ENCODE results near the gene COG5.

Gene COG5

DNA sequence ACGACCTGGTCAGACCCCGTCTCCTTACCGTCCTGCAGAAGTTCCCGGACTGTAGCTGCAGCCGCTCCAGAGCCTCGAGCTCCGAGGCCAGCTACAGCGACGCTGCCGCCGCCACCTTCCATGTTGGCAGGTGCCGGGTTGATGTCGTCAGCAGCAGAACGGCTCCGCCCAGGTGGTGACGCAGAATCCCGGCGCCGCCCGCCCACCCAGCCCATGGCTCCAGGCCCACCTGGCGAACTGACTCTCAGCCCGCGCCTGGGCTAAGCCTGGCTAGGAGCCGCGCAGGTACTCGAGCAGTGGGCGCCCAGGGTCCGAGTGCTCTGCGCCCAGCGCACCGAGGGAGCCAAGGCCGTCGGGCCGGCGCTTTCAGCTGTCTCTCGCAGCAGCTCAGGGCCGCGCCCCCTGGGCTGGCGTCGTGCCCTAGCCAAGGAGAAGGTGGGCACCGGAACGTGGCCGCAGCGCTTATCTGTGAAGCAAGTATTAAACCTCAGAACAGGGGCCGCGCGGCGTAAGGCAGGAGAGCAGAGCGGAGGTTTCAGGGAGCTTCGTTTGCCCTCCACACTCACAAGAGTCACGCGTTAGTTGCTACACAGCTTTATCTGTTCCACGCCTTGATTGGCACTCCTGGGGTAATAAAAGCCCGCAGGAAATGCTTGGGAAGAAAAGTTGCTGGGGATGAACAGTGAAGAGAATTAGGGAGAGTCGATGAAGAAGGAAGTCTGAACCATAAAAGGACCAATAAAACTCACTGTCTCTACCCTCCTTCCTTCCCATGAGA, at the start of gene COG5, which contains the start of gene DUS4L:
COG5 (minus strand) TSS at position 146 of the 778 bp plus-strand sequence; CDS start at position 122, 24 bp downstream.
DUS4L (plus strand) TSS at position 197 of the 778 bp plus-strand sequence. CDS start 3,100 bp downstream, outside the sequence.
- DNase-seq = peak; percentile 55 to 59

DNA sequence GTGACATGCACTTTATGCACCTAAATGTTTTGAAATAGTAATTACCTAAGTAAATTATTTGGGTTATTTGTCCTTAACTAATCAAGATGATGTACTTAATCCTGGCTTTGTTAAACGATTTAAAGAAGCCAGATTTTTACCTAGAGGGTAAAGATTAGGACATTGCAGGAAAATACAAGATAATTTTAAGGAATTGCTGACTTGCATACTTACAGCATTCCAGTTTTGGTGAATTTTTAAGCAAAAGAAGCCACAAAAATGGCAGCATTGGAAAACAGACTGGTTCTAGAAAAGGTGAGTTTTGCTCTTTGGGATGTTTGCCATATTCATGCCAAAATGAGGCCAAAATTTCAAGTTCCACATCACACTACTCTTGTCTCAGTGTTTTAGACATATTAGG, 49.7 kb upstream of the COG5 start:
- no peak for DNase-seq

DNA sequence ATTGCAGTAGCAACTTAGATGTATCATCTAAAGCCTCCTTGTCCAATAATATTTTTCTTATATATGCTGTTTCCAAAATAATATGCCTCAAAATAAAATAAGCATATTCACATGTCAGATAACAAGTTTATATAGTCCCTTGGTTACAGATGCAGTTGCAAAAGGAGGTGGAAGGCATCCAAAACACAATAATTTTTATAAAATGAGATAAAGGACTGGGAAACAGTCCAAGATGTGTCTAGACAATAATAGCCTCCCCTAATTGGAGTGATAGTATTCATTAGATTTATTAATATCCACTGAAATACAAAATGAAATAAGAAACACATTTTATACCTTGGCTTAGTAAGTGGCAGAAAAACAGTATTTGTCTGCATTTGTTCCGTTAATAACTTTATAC, 46.6 kb upstream of the COG5 start:
- DNase-seq = no peak

DNA sequence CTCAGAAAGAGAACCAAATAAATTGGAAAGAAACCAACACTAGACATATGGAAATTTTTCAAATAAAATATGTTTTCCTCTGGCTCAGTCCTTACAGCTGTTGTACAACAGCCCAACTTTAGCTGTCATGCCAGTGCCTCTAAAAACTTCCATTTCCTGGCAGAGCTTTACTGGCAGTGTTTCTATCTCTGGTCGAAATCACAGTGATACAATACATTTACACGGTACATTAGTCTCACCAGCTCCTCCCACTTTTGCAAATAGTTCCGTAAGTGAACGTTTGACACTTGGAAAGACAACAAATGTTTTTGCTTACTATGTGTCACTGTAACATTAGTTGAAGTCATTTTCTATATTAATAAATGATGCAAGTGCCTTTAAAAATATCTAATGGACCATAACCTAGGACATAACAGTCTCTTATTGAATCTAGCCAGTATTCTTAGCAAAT, 46.1 kb upstream of the COG5 start:
- no peak for DNase-seq

DNA sequence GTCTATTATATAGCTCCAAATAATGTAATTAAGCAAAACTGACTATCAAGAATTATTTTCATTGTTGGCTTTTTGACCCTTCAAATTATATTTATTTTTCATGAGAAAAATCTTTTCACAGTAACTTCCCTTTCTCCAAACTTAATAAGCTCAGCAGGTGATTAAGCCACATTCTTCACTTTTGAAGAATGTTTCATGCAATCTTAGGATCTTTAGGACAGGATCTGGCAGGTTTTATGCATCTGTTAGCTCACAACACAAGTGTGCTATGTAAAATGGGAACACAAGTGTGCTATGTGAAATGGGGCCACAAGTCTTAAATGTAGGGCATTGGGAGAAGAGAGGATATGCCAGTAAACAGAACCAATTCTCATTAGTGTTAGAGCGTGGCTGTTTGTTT, 42.6 kb upstream of the COG5 start:
- no peak for DNase-seq

DNA sequence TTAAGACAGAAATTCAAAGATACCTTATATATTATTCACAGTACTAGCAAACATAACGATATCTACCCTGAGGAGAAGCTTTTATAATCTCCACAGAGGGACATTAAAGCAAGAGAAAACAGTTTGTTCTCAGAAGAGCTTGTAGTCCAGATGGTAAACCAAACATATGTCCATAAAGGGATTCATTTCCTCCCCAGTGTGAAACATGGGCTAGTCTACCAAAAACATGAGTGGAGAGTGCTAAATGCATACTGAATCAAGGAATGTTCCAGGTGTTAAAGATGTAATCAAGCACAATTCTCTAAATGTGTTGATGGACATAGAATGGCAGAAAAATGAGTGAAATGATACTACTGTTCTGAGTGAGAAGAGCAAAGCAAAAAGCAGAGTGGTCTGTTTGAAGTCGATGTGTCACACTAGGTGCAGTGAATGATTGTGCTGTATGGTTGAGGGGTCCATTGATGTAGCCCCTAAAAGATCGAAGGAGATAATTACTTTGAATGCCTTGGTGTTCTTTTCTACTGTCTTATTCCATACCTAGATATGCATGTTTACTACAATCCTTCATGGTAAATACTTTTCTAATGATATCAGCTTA, 41.6 kb upstream of the COG5 start:
- DNase-seq = no peak

DNA sequence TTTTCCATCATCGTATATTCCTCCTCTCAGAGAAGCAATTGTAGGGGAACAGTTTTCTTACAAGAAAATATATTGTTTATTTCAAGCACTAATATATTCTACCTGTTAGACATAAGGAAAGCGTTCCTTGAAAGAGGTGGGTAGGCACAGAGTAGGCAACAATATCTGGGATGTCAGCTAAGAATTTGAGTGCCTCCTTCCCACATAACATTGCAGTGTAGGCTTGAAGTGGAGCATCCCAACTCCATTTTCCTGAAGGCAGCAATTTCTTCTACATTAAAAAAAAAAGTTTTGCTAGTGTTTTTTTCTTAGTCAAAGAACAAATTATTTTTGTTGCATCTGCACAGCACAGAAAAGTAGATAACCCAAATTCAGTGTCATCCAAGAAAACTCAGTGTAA, 37.1 kb upstream of the COG5 start:
- no peak for DNase-seq

DNA sequence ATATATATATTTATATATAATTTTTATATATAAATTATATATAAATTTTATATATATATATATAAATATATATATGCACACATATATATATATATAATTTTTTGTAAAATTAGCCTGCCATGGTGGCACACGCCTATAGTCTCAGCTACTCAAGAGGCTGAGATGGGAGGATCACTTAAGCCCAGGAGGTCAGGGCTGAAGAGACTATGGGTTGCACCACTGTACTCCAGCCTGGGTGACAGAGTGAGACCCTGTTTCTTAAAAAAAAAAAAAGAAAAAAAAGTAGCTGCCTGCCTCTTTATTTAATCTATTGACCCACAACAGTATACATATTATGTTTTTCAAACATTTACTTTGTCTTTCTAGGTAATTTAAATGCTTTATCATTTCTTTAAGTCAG, 35.5 kb upstream of the COG5 start:
- DNase-seq = no peak

DNA sequence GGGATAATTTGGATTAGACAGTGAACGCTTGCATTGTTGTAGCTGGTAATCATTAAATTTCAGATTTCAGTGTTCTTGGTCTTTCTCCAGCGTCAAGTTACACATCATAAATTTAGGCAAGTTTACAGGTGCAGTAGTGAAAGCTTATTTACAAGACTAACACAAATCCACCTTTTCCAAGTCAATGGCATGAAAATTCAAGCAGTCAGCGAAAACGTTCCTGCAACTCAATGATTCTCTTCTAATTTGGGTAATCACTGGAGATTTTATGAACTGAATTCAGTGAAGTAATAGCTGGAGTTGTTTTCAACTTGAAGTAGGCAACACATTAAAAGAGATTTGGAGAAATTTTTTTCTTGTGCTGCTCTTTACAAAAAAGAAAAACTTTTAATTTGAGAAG, 34.2 kb upstream of the COG5 start:
- DNase-seq = no peak

DNA sequence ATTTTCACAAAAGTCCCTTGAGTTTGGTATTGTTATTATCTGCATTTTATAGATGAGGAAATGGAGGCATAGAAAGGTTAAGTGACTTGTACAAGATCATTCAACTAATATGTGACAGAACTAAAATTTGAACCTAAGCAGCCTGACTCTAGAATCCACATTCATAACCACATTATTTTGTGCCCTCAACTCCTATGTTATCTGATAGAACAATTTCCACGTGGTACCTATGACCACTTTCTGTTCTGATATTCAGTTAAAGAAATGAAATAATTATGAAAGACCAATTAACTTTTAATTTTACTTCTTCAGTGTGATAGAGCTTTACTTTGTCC, 33.8 kb upstream of the COG5 start:
- DNase-seq = no peak

DNA sequence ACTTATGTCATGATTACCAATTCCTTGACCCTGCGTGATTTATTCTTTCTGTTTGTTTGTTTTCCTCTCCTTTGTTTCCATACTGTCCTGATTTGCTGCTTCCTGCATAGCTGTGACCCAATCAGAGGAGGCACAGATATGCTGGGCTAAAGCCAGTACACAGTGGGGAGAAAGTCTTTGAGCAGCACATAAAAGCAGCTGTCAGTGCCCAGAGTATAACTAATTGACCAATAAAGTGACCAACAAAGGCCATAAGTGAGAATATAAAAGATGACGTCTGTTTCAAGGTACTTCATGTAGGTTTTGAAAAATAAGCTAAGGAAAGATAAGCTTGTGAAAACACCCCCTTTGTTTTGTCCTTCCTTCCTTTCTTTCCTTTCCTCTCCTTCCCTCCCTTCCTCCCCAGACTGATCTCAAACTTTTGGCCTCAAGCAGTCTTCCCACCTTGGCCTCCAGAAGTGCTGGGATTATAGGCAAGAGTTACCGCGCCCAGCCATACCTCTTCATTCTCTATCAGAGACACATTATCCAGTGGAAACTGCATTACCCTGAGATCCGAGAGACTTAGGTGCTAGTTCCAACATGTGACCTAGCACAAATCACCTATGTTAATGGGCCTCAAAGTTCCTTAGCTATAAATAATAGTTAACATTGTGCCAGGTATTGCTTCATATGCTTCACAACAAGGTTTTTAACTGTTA, 33.3 kb upstream of the COG5 start:
- no peak for DNase-seq

DNA sequence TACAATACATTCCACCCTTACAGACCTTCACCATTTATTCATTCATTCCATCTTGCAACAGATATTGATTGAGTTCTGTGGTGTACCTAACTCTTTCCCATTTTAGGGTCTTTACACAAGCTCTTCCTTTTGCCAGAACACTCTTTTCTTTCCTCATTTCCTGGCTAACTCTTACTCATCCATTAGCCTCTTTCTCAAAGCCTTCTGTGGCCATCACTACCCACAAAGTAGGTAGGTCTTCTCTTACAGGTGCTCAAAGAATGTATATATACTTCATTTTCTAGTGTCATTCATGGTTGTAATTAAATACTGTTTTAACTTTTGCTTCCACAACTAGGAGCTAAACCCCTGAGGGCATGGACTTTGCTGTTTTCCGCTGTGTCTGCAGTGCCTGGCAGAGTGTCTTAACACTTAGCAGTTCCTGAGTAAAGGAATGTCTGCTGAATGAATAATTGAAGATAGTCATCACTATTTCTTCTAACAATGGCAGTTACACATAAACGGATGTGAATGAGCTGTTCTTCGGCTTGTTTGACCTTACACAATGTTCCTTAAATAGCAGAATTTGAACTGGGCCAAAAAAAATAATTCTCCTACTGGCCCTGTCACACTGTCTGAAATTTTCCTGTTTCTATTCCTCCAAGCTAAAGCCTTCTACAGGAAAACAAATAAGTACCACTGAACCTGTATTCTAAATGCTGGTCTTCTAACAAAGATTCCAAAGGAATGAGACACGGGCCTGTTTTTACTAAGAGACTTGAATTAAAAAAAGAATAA, 31.4 kb upstream of the COG5 start:
- no peak for DNase-seq

DNA sequence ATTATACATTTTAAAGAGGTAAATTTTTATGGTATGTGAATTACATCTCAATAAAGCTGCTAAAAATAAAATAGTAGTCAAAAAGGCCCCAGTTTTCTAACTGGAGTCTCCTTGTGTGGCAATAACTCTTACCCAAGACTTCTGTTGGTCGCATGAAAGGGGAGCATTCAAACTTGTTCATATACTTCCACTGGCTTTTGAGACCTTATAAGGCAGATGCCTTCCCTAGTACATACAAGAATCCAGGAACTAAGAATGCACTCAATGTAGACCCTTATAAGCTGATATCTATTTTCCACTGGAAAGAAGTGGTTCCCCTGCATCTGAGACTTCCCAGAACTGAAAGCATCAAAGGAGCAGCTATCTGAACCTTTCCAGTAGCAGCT, 29.3 kb upstream of the COG5 start:
- peak in 1 of 2 experiments; percentile 17 for DNase-seq

DNA sequence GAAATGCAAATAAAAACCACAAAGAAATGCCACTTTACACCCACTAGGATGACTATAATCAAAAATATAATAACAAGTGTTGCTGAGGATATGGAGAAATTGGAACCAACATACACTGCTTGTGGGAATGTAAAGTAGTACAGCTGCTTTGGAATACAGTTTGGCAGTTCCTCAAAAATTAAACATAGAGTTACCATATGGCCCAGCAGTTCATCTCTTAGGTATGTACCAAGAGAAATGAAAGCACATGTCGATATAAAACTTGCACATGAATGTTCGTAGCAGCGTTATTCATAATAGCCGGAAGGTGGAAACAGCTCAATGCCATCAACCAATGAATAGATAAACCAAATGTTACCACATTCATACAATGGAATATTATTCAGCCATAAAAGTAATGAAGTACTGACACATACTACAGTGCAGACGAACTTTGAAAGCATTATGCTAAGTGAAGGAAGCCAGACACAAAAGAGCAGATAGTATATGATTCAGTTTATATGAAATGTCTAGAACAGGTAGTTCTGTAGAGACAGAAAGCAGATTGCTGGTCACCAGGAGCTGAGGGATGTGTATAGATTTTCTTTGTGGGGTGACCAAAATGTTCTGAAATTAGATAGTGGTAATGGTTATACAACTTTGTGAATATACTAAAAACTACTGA, 28.8 kb upstream of the COG5 start:
- DNase-seq = no peak

DNA sequence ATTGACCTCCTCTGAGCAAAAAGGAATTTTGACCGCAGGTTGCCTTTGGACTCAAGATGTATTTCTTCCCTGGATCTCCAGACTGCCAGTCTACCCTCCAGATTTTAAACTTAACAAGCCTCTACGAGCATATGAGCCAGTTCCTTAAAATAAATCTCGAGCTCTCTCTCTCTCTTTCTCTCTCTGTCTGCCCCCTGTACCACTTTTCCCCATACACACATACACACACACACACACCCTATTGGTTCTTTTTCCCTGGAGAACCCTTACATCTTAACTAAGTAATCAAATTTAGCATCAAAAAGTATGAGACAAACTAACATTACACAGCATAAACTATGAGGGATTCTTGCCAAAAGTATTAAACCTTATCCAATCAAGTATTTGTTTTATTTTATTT, 27.7 kb upstream of the COG5 start:
- DNase-seq = no peak

DNA sequence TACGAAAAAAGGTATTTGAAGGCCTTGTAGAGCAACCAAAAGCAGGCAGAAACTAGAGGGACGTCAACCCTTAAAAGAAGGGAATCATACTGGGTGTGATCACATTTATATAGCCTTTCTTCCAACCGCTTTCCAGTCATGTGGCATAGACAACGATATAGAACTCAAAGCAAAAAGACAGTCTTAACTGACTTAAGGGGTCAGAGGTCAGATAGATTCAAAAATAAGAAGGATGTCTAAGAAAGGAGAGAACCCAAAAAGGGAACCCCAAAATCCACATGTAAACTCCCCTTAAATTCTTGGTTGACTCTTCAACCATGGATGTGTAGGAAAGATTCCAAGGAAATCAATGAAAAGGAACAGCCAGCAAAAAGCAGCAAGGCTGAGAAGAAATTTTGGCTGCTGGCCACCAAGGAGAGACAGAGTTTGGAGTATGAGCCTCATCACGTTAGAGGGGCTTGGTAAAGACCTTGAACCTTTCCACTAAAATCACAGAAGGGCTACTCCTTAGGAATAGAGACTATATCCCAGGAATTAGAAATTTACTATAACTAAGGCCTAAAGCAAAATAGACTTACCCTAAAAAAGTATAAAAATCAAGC, 24.9 kb upstream of the COG5 start:
- no peak for DNase-seq

DNA sequence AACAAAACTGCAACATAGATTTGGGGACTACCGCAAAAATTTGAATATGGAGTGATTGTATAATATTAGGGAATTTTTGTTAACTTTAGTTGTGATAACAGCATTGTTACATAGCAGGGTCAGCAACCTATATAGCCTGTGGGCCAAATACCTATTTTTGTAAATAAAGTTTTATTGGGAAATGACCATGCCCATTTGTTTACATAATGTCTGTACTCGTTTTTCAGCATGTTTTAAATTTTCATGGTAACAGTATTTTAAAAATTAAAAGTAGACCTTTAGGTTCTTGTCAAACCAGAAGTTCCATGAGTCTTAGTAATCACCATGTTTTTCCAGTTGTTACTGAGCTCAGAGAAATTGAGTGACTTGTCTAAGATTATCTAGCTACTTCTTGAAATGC, 21.0 kb upstream of the COG5 start:
- DNase-seq = no peak

DNA sequence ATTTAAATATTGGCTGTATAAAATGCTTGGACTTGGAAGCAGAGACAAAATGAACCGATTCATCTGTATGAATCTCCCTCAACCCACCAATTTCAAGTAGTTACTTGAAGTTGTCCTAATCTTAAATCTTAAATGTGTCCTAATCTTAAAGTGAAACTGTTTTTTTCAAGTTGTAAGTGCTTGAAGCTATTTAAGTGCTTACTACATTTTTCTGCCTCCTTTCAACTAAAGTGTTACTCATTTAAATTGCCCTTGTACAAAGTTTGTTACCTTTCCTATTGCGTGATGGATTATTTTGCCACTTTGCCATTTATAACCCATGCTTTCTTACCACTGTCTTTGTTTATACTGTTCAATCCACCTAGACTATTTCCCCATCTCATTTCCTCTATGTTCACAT, 19.2 kb upstream of the COG5 start:
- peak; percentile 4 to 44 for DNase-seq

DNA sequence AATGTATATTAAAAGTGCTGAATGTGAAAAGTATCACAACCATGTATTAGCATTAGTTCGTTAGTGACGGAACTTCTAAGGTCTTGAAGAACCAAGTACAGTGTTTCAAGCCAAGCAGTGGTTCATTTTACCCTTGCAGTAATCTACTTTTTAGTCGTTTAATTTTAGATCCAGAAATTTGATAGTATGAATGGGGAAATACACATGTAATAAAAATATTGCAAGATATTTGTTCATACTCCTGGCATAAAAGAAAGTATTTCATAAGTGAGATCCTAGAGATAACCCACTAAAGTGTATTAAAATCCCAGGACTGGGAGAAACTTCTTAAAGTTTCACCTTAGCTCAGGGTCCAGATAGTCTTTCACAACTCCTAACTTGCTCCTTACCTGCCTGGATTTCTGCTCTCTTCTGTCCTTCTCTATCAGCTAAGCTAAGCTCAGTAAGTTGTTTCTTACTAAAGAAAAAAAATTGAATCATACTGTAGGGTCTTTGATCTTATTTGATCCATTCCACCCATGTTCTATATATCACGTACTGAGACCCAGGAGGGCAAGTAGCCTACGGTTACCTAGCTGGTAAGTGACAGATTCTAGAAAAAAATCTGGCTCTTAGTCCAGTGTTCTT, 17.8 kb upstream of the COG5 start:
- DNase-seq = no peak

DNA sequence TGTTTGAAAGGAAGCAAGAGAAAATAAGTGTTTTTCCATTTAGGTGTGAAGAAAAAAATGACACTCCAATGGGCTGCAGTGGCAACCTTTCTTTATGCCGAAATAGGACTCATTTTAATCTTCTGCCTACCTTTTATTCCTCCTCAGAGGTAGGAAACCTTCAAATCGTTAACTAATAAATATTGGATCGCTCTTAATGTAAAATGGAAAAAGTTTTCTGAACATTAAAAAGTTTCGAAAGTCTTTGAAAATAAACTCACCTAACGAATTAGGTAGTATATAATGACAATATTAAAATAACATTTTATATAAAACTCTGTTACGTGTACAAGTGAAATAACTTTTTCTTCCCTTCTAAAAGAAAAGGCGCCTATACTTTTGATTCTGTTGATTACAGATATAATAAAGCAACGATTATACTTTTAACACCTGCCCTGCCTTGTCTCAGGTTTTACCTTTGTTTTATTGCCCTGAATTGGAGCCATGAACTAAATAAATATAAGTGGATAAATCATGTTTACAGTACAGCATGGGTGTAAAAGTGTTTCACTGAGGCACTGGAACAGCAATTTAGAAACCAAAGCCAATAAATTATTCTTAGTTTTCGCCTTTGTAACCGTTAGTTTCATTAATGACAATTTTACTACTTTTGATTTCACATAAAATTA, 17.1 kb upstream of the COG5 start:
- DNase-seq = no peak

All from AML-193 (cell line).